HFF-Myc (cell line): ENCODE measurements around the gene MKS1.
A peak's percentile ranks its signal among the peaks of the same experiment; 100 is the strongest.

Experiments used
- DNase-seq: peaks from one replicate; pipeline ENCODE4 v3.0.0-alpha.2; 2011; ENCODE audit warnings: low read depth; ENCODE audit errors: extremely low read depth
- H3K4me3 ChIP-seq: replicated peaks from 2 replicates; pipeline ENCODE4 v1.5.1; 2011; ENCODE audit warnings: low read depth, mild to moderate bottlenecking, control low read depth, low read length
- TF ChIP-seq, protein P1 (sequence below): IDR thresholded peaks from 2 replicates; pipeline ENCODE4 v1.5.1; 2012; ENCODE audit warnings: mild to moderate bottlenecking, low read depth, low read length, control low read depth; ENCODE audit errors: missing control alignments

MKS1 gene

DNA sequence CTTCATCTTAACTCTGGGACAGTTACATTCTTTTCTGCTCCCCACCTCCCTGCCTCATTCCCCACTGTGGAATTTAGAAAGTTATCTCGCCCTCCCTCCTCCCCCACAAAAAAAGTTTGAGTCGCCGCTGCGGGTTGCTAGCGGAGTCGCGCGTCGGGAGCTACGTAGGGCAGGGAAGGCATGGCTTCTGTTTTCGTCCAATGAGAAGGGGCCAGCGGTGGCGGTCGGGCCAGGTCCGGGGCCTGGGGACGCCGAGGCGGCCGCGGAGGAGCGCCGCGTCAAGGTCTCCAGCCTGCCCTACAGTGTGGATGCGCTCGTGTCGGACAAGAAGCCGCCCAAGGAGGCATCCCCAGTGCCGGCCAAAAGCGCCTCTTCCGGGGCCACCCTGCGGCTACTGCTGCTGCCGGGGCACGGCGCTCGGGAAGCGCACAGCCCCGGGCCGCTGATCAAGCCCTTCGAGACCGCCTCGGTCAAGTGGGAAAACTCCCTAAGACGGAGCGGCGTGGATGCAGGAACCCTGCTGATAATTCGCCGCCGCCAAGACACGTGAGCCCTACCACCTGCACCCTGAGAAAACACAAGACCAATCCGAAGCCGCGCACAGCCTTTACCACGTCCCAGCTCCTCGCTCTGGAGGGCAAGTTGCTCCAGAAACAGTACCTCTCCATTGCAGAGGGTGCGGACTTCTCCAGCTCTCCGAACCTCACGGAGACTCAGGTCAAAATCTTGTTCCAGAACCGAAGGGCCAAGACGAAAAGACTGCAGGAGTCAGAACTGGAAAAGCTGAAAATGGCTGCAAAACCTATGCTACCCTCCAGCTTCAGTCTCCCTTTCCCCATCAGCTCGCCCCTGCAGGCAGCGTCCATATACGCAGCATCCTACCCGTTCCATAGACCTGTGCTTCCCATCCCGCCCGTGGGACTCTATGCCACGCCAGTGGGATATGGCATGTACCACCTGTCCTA is 61.9 kb downstream of the MKS1 start:
- DNase-seq, result no peak
- peak overlapping the region; percentile 19 for H3K4me3 ChIP-seq
- TF ChIP-seq, protein P1, sequence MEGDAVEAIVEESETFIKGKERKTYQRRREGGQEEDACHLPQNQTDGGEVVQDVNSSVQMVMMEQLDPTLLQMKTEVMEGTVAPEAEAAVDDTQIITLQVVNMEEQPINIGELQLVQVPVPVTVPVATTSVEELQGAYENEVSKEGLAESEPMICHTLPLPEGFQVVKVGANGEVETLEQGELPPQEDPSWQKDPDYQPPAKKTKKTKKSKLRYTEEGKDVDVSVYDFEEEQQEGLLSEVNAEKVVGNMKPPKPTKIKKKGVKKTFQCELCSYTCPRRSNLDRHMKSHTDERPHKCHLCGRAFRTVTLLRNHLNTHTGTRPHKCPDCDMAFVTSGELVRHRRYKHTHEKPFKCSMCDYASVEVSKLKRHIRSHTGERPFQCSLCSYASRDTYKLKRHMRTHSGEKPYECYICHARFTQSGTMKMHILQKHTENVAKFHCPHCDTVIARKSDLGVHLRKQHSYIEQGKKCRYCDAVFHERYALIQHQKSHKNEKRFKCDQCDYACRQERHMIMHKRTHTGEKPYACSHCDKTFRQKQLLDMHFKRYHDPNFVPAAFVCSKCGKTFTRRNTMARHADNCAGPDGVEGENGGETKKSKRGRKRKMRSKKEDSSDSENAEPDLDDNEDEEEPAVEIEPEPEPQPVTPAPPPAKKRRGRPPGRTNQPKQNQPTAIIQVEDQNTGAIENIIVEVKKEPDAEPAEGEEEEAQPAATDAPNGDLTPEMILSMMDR, result no peak
